Muscle layer of colon (tissue), 2 donors: Measurements from ENCODE around the gene SHROOM3.
"Not testable (repeated sequence)": the region's sequence is repeated elsewhere in the genome, so short reads cannot be mapped to it uniquely, and the experiment has no call there.

Experiments
- H3K27ac ChIP-seq: one replicate; pipeline ENCODE4 v1.7.0; 2013; ENCODE audit warnings: low read depth, mild to moderate bottlenecking, low read length, moderate library complexity
- H3K27me3 ChIP-seq, 2 donors: one replicate each; pipeline ENCODE4 v1.7.0; 2013; ENCODE audit warnings: low read length in 2 of 2, mild to moderate bottlenecking in 2 of 2; ENCODE audit not compliant: insufficient read depth in 2 of 2, control insufficient read depth in 1 of 2
- H3K36me3 ChIP-seq: one replicate; pipeline ENCODE4 v1.7.0; 2013; ENCODE audit warnings: mild to moderate bottlenecking, low read length; ENCODE audit not compliant: insufficient read depth
- H3K4me1 ChIP-seq: one replicate; pipeline ENCODE4 v1.7.0; 2013; ENCODE audit warnings: mild to moderate bottlenecking, low read length; ENCODE audit not compliant: insufficient read depth
- H3K4me3 ChIP-seq, 2 donors: one replicate each; pipeline ENCODE4 v1.7.0; 2013; ENCODE audit warnings: low read length in 2 of 2, low read depth in 1 of 2, mild to moderate bottlenecking in 1 of 2, moderate library complexity in 1 of 2
- H3K9ac ChIP-seq: one replicate; pipeline ENCODE4 v1.7.0; 2013; ENCODE audit warnings: low read length
- H3K9me3 ChIP-seq: one replicate; pipeline ENCODE4 v1.7.0; 2013; ENCODE audit warnings: mild to moderate bottlenecking, low read length
- donor health status: abdominal sarcoma.
- donor health status: Adenocarcinoma of cecum.

The SHROOM3 gene

DNA sequence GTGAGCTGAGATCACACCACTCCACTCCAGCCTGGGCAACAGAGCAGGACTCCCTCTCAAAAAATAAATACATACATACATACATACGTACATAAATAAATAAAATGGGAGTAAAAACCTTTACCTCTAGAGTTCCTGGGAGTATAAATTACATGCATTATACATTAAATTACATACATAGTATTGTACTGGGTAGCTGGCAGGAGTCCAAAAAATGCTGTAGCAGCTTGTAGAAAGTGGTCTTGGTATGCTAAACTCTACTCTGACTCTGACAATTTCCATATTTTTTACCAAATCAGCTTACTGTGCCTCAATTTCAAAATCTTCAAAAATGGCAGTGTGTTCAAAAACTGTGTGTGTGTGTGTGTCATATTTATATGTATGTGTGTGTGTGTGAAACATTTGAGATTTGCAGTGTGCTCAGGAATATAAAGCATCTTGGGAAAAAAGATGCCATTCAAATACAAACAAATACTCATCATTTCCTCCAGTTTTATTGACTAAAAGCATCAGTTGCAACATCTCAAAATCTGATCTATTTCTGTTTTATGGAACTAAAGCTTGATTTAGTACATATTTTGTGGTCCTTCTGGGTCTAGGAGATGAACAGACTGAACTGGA lies 171.7 kb downstream of the SHROOM3 start:
- peaks cover 6% of the 10 kb centered on the region for H3K4me1 ChIP-seq
- H3K27me3 ChIP-seq = no peaks in the 10 kb centered on the region
- H3K27ac ChIP-seq = no peak overlapping the region
- no peaks in the 10 kb centered on the region for H3K36me3 ChIP-seq
- no peak overlapping the region for H3K4me3 ChIP-seq
- H3K9ac ChIP-seq = no peak overlapping the region
- H3K9me3 ChIP-seq = no peaks in the 10 kb centered on the region

DNA sequence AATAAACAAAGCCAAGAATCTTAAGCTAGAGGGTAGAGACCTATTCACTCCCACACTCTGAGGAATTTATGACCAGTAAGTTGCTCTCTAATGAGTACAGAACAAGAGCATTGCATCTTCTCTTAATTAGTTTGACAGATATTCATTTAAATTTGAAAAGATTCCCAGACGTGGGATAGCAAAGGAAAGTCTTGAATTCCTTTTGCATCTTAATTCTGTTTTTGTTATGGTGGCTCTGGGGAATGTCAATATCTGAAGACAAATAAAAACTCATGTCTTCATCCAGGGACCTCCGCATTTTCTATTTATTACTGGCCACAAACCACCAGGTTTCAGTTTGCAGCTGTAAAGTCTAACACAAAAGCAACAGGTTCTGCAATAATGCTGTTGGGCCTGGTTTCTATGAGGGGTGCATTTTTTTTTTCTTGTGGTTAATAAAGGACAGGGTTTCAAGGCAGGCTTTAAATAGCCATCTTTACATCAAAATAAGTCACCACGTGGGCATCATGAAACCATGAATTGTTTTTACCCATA lies 172.3 kb downstream of the SHROOM3 start:
- H3K9me3 ChIP-seq = no peaks in the 10 kb centered on the region
- no peak overlapping the region for H3K27ac ChIP-seq
- no peaks in the 10 kb centered on the region for H3K36me3 ChIP-seq
- no peak overlapping the region for H3K9ac ChIP-seq
- H3K27me3 ChIP-seq = no peaks in the 10 kb centered on the region
- peaks cover 6% of the 10 kb centered on the region for H3K4me1 ChIP-seq
- no peak overlapping the region for H3K4me3 ChIP-seq

DNA sequence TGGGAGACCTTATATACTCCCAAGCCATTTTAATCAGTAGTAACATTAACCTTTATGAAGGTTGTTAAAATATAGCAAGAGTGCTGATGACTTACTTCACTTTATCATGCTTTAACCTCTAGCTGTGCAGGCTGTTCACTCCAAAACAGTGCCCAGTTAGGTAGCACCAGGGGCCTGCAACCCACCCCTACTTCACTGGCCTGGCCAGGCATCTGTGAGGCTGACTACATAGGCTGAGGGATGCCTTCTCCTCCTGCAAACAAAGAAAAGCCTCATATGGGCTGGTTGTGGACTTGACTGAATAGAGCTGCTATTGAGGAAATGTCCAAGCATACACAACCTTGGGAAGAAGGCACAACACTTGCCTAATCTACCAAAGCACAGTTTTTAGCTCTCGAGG lies 172.8 kb downstream of the SHROOM3 start:
- Histone ChIP-seq H3K27me3 (no peaks in the 10 kb centered on the region), H3K4me3 (no peak overlapping the region), H3K36me3 (no peaks in the 10 kb centered on the region), H3K9me3 (no peaks in the 10 kb centered on the region), H3K27ac (no peak overlapping the region), H3K4me1 (peaks cover 6% of the 10 kb centered on the region), H3K9ac (no peak overlapping the region)

DNA sequence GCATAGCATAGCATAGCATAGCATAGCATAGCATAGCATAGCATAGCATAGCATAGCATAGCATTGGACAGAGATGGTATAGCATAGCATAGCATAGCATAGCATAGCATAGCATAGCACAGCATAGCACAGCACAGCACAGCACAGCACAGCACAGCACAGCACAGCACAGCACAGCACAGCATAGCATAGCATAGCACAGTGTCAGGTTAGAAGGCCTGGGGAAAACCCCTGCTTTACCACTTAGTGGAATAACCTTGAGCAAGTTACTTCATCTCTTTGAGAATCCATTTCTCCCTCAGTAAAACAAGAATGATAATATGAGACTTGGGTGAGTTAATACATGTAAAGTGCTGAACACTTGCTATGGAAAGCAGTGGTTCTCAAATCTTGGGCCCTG lies 173.5 kb downstream of the SHROOM3 start:
- not testable (repeated sequence) for H3K9ac ChIP-seq, H3K27me3 ChIP-seq, H3K4me3 ChIP-seq, H3K9me3 ChIP-seq, H3K36me3 ChIP-seq, H3K27ac ChIP-seq, H3K4me1 ChIP-seq

DNA sequence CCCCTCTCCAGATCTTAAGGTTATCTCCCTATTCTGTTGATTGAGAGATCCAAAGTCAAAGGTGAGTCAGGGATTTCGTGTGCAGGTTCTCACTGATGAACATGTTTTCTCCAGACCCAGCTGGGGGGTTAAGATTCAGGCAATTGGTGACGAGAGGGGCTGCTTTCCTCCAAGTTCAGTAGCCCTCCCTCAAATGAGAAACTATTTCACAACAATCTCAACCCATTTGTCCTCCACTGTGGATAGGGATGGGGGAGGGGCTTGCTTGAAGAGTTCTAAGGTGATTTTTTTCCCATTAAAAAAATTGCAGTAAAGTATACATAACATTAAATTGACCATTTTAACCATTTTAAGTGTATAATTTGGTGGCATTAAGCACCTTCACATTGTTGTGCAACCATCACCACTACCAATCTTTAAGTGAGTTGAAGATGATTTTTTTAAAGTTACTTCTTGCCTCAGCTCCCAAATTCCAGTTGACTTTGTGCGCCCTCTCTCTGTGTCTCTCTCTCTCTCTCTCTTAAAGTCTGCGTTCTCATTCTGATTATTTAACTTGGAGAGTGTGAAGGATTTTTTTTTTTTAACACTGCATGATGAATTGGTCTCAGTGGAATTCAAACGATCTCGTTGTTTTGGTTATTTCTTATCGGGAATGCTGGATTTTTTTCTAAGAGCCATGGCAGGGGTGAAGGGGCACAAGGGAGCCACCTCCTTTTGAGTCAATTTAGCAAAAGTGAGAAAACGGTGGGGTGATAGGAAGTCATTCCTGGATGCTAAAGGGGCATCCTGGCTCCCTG lies 175.9 kb downstream of the SHROOM3 start:
- H3K27ac ChIP-seq = no peak overlapping the region
- H3K36me3 ChIP-seq = no peaks in the 10 kb centered on the region
- H3K27me3 ChIP-seq = no peaks in the 10 kb centered on the region
- H3K4me3 ChIP-seq = no peak overlapping the region
- H3K4me1 ChIP-seq = peaks cover 6% of the 10 kb centered on the region
- no peak overlapping the region for H3K9ac ChIP-seq
- H3K9me3 ChIP-seq = no peaks in the 10 kb centered on the region

DNA sequence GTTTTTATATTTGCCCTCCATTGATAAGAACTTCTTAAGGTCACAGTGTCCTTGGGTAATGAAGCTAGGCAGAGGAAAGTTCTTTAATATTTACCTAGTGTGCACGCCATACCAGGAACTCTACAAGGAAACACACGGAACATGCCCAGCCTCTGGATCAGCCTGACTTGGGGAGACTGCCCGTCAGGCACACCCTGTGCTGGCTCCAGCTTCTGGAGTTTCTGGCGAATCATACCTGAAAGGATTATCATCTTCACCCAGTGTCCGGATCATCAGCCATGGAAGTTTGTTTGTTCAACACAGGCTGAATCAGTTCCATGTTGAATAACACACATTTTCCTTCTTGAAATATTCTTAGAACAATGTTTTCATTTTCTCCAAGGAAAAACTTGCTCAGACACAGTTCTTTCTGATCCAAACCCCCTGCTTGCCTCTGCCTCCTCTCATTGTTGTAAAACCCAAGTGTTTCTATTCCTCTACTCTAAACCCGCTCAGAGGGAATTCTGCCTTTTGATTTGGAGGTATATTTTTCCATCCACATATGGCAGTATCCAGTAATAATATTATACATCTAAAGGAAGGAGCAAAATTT lies 176.7 kb downstream of the SHROOM3 start:
- peaks cover 6% of the 10 kb centered on the region for H3K4me1 ChIP-seq

DNA sequence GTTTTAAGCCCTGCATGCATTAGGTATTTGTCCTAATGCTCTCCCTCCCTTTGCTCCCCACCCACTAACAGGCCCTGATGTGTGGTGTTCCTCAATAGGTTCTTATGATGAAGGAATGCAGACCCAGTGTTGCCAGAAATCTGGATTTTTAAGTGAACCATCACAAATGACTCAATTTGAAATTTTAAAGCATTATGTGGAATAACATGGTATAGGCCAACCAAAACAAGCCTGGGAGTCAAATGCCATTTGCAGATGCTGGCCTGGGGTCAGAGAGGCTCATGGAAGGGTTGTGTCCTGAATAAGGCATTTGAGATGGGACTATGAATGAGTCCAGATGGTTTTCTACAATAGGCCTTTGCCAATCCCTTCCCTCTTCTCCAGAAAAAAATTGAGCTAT lies 179.6 kb downstream of the SHROOM3 start:
- H3K27me3 ChIP-seq = no peaks in the 10 kb centered on the region
- no peaks in the 10 kb centered on the region for H3K36me3 ChIP-seq
- no peaks in the 10 kb centered on the region for H3K9me3 ChIP-seq
- H3K4me1 ChIP-seq = no peaks in the 10 kb centered on the region
- H3K27ac ChIP-seq = no peak overlapping the region
- H3K9ac ChIP-seq = no peak overlapping the region
- no peak overlapping the region for H3K4me3 ChIP-seq

More for the DNA sequence above, 176.7 kb downstream of the SHROOM3 start:
- Histone ChIP-seq H3K9ac (no peak overlapping the region), H3K36me3 (no peaks in the 10 kb centered on the region), H3K9me3 (no peaks in the 10 kb centered on the region), H3K27ac (no peak overlapping the region), H3K27me3 (no peaks in the 10 kb centered on the region), H3K4me3 (no peak overlapping the region)

DNA sequence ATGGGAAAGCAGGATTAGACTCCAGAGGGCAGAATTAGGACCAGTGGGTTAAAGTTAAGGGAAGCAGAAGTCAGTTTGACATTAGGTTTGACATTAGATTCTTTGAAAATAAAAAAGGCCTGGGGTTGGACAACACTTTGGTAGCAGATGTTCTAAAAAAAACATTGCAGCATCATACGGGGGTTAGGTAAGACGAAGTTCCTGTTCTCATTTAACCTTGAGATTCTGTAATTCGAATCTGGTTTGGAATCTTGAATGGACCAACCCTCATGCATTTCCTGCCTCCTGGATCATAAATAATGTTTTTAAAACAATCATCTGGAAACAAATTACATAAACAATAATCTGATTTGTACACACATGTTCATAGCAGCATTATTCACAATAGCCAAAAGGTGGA lies 181.0 kb downstream of the SHROOM3 start:
- Histone ChIP-seq H3K9me3 (no peaks in the 10 kb centered on the region), H3K36me3 (no peaks in the 10 kb centered on the region), H3K4me1 (no peaks in the 10 kb centered on the region), H3K9ac (no peak overlapping the region), H3K27ac (no peak overlapping the region), H3K4me3 (no peak overlapping the region), H3K27me3 (no peaks in the 10 kb centered on the region)

DNA sequence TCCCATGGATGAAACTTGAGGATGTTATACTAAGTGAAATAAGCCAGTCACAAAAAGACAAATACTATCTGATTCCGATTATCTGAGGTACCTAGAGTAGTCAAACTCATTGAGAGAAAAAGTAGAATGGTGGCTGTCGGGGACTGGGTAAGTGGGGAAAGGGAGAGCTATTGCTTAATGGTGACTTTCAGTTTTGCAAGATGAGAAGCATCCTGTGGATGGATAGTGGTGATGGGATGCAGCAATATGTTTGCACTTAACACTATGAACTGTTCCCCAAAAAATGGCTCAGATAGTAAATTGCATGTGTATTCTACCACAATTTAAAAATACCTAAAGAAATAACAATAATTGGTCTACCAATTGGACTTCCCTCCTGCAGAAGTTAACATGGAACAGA lies 181.5 kb downstream of the SHROOM3 start:
- no peaks in the 10 kb centered on the region for H3K27me3 ChIP-seq
- no peak overlapping the region for H3K4me3 ChIP-seq
- peaks cover 5% of the 10 kb centered on the region for H3K4me1 ChIP-seq
- H3K9me3 ChIP-seq = no peaks in the 10 kb centered on the region
- H3K27ac ChIP-seq = no peak overlapping the region
- no peak overlapping the region for H3K9ac ChIP-seq
- H3K36me3 ChIP-seq = no peaks in the 10 kb centered on the region

DNA sequence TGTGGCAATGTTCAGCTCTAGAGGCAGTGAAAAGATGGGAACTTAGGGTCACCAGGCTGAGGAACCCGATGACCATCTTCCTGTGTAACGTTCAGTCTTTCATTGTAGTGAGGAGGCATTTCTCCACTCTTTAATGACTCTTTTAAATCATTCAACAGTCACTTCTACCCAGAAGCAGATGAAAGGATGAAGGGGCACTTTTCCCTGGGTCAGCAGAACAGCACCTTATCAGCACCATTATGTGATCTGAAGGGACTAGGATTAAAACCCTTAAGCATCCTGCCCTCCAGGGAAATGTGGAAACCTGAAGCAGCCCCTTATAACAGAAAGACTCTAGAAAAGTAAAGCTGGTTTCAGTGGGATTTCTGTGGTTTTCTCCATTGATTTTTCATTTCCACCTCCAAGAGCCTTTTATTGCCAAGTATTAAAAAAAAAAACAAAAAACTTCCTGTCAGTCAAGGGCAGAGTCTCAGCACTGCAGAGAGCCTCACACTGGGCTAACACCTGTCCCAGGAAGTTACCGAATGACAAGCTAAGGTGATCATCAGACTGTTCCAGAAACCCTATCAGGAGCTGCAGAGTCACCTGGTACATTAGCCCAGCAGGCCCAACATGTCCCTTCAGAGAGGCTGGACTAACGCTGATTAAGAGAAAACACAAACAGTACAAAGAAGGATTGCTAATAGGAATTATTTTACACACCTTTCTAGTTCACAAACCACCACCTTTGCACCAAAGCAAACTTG lies 185.9 kb downstream of the SHROOM3 start:
- H3K27me3 ChIP-seq = no peaks in the 10 kb centered on the region
- no peaks in the 10 kb centered on the region for H3K9me3 ChIP-seq
- no peak overlapping the region for H3K4me3 ChIP-seq
- H3K36me3 ChIP-seq = no peaks in the 10 kb centered on the region
- no peak overlapping the region for H3K27ac ChIP-seq
- H3K4me1 ChIP-seq = peaks cover 43% of the 10 kb centered on the region
- H3K9ac ChIP-seq = no peak overlapping the region

DNA sequence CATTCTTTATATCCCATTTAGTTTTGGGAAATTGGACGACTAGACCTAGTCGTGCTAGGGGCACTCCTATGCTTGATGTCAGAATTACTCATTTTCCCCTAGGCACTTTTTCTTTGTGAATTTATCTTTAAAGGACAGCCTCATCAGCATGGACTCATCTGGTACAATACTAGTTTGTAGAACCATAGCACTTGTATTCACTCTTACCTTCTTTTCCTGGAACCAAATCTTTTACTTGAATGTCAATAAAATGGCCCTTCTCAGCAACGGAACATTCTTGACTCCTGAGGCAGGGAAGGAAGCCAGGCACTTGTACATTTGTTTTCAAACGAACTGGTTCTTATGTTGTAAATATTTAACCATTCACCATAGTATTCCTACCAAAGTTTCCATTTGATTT lies 187.1 kb downstream of the SHROOM3 start:
- H3K36me3 ChIP-seq = no peaks in the 10 kb centered on the region
- H3K4me3 ChIP-seq = no peak overlapping the region
- peak overlapping the region; percentile 86 for H3K27ac ChIP-seq
- H3K4me1 ChIP-seq = peaks cover 43% of the 10 kb centered on the region
- no peaks in the 10 kb centered on the region for H3K9me3 ChIP-seq
- no peaks in the 10 kb centered on the region for H3K27me3 ChIP-seq
- peak overlapping the region; percentile 7 for H3K9ac ChIP-seq
